ENCODE data around the gene TBC1D8. TPM values are rescaled to one million over a fixed set of nuclear protein-coding genes. Genes with fewer than 3 reads are reported as not detected.

Gene TBC1D8
- total RNA-seq, 1 donor from 2014 or later = 3.9 TPM

- Histone ChIP-seq H2AFZ (replicated peaks) (no peak overlapping the region), H3K36me3 (no peaks in the 10 kb centered on the region), H3K9ac (no peak overlapping the region), H4K20me1 (ENCODE audit: low read depth) (no peaks in the 10 kb centered on the region), H3K79me2 (ENCODE audit: low read depth) (no peaks in the 10 kb centered on the region), H3K27ac (no peak overlapping the region), H3K4me1 (no peaks in the 10 kb centered on the region), H3K9me3 (ENCODE audit: low read depth) (no peaks in the 10 kb centered on the region), H3K4me2 (no peak overlapping the region), H3K27me3 (no peaks in the 10 kb centered on the region), H3F3A (ENCODE audit: low read depth) (no peaks in the 10 kb centered on the region), H3K4me3 (no peak overlapping the region)
- no peak overlapping the region for H3K27ac Mint-ChIP-seq
- H3K36me3 Mint-ChIP-seq = no peaks in the 10 kb centered on the region
- TF ChIP-seq EZH2 (IDR thresholded peaks at IDR 0.05) (no peak), EZH2phosphoT487 (IDR thresholded peaks at IDR 0.05) (no peak), CTCF (IDR thresholded peaks at IDR 0.05) (no peak)
- H3K9me3 Mint-ChIP-seq = peaks cover 2% of the 10 kb centered on the region
- no peak for DNase-seq (ENCODE audit: low spot score)
- no peak overlapping the region for H3K4me3 Mint-ChIP-seq
- H3K4me1 Mint-ChIP-seq = peaks cover 6% of the 10 kb centered on the region
- no peaks in the 10 kb centered on the region for H3K27me3 Mint-ChIP-seq (ENCODE audit: insufficient read depth, low read depth)
Observed at GRCh38 chr2:101064868-101065549, 86.2 kb downstream of the TBC1D8 start.

- no peaks in the 10 kb centered on the region for H3K4me1 ChIP-seq
- Mint-ChIP-seq H3K36me3 (no peaks in the 10 kb centered on the region), H3K4me1 (peaks cover 6% of the 10 kb centered on the region), H3K4me3 (no peak overlapping the region), H3K9me3 (peaks cover 4% of the 10 kb centered on the region), H3K27me3 (ENCODE audit: insufficient read depth, low read depth) (no peaks in the 10 kb centered on the region), H3K27ac (no peak overlapping the region)
- no peaks in the 10 kb centered on the region for H3K79me2 ChIP-seq (ENCODE audit: low read depth)
- no peaks in the 10 kb centered on the region for H3K27me3 ChIP-seq
- H3K9me3 ChIP-seq (ENCODE audit: low read depth) = no peaks in the 10 kb centered on the region
- H3K9ac ChIP-seq = no peak overlapping the region
- H3K36me3 ChIP-seq = no peaks in the 10 kb centered on the region
- no peaks in the 10 kb centered on the region for H4K20me1 ChIP-seq (ENCODE audit: low read depth)
- H3K4me3 ChIP-seq = no peak overlapping the region
- H3K4me2 ChIP-seq = no peak overlapping the region
- DNase-seq (ENCODE audit: low spot score) = no peak
- no peak overlapping the region for H3K27ac ChIP-seq
- TF ChIP-seq EZH2 (IDR thresholded peaks at IDR 0.05) (no peak), CTCF (IDR thresholded peaks at IDR 0.05) (no peak), EZH2phosphoT487 (IDR thresholded peaks at IDR 0.05) (no peak)
- H2AFZ ChIP-seq (replicated peaks) = no peak overlapping the region
- no peaks in the 10 kb centered on the region for H3F3A ChIP-seq (ENCODE audit: low read depth)
Observed at GRCh38 chr2:101064505-101064867, 86.7 kb downstream of the TBC1D8 start.

GRCh38 chr2:101064125-101064502, 87.1 kb downstream of the TBC1D8 start:
- Histone ChIP-seq H3K4me3 (no peak overlapping the region), H3K9me3 (ENCODE audit: low read depth) (no peaks in the 10 kb centered on the region), H3K79me2 (ENCODE audit: low read depth) (no peaks in the 10 kb centered on the region), H3K27ac (no peak overlapping the region), H3F3A (ENCODE audit: low read depth) (no peaks in the 10 kb centered on the region), H3K9ac (no peak overlapping the region), H2AFZ (replicated peaks) (no peak overlapping the region), H3K4me2 (no peak overlapping the region), H3K4me1 (no peaks in the 10 kb centered on the region), H3K27me3 (no peaks in the 10 kb centered on the region), H4K20me1 (ENCODE audit: low read depth) (no peaks in the 10 kb centered on the region), H3K36me3 (no peaks in the 10 kb centered on the region)
- H3K4me3 Mint-ChIP-seq = no peak overlapping the region
- H3K9me3 Mint-ChIP-seq = peaks cover 4% of the 10 kb centered on the region
- no peak overlapping the region for H3K27ac Mint-ChIP-seq
- DNase-seq (ENCODE audit: low spot score) = no peak
- TF ChIP-seq CTCF (IDR thresholded peaks at IDR 0.05) = no peak
- no peak for TF ChIP-seq EZH2 (IDR thresholded peaks at IDR 0.05)
- no peak for TF ChIP-seq EZH2phosphoT487 (IDR thresholded peaks at IDR 0.05)
- no peaks in the 10 kb centered on the region for H3K27me3 Mint-ChIP-seq (ENCODE audit: insufficient read depth, low read depth)
- H3K4me1 Mint-ChIP-seq = peaks cover 6% of the 10 kb centered on the region
- H3K36me3 Mint-ChIP-seq = no peaks in the 10 kb centered on the region

All from neural progenitor cell (in vitro differentiated cells).